ENCODE measurements around the gene HHIP. TPM values are rescaled to one million over a fixed set of nuclear protein-coding genes. Genes with fewer than 3 reads are reported as not detected.

Gene HHIP, protein sequence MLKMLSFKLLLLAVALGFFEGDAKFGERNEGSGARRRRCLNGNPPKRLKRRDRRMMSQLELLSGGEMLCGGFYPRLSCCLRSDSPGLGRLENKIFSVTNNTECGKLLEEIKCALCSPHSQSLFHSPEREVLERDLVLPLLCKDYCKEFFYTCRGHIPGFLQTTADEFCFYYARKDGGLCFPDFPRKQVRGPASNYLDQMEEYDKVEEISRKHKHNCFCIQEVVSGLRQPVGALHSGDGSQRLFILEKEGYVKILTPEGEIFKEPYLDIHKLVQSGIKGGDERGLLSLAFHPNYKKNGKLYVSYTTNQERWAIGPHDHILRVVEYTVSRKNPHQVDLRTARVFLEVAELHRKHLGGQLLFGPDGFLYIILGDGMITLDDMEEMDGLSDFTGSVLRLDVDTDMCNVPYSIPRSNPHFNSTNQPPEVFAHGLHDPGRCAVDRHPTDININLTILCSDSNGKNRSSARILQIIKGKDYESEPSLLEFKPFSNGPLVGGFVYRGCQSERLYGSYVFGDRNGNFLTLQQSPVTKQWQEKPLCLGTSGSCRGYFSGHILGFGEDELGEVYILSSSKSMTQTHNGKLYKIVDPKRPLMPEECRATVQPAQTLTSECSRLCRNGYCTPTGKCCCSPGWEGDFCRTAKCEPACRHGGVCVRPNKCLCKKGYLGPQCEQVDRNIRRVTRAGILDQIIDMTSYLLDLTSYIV
- total RNA-seq (2014; rRNA removed; shearing (Covaris generic); ENCODE audit: low replicate concordance) = not detected in 2 replicates

DNA sequence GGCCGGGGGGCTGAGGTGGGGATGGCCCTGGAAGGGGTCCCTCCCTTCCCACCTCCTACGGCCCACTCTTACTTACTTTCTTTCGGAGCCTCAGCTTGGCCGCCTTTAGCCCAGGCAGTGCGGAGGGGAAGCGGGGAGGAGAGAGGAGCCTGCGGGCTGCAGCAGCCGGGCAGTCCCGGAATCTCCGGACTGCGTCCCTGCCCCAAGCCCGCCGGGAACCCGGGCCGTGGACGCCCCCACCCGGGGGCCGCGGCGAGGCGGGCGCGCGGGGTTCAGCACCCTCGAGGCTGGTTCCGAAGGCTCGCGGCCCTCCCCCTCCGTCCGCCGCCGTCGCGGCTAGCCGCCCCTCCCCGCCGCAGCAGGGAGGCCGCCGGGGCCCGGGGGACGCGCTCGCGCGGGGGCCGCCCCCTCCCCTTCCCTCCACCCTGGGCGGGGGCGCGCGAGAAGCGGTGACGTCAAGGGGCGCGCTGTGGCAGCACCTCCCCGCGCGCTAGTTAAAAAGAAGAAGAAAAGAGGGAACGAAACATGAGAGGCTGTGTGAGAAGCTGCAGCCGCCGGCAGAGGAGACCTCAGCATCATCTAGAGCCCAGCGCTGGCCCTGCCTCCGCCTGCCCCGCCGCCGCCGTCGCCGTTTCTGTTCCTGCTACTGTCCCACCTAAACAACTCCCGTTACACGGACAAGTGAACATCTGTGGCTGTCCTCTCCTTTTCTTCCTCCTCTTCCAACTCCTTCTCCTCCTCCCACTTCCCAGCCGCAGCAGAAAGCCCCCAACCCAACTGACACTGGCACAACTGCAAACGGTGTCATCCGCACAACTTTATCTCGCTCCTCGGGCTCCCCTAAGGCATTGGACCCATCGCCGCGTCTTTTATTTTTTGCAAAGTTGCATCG is at the start of gene HHIP:
Gene HHIP (plus strand): TSS at position 526 of the 892 bp plus-strand sequence. CDS start 520 bp downstream, outside the sequence.
- H3K27me3 ChIP-seq (ENCODE audit: low read length) = no peaks in the 10 kb centered on the region
- H3K4me2 ChIP-seq (ENCODE audit: low read depth, low read length, poor library complexity, severe bottlenecking) = no peak within 1 kb of the TSS

DNA sequence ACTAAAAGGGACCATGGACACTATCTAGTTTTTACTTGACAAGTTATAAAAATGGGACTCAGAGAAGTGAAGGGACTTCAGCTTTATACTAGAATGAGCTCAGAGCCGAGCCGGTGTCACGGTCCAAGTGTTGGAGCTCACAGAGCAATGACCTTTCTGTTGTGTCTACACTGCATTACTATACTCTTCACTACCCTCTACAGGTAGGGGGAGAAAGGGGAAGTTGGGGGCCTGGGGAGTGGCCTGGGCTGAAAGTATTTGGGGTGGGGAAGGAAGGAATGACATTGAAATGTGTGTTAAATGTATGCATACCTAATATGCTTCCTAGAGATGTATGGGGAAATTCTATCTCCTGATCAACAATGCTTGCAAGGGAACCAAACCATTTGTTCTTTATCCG is 48.8 kb upstream of the HHIP start:
- H3K36me3 ChIP-seq (ENCODE audit: insufficient read depth, low read length) = no peaks in the 10 kb centered on the region
- DNase-seq = no peak
- H3K27ac ChIP-seq (ENCODE audit: low read length) = no peak overlapping the region
- no peaks in the 10 kb centered on the region for H3K4me1 ChIP-seq (ENCODE audit: low read length)
- H3K9me2 ChIP-seq (replicated peaks; ENCODE audit: insufficient read depth, low read length) = no peaks in the 10 kb centered on the region; the same call in 1 of the 2 replicates
- H3K79me2 ChIP-seq (ENCODE audit: low read length) = no peaks in the 10 kb centered on the region
- H2AFZ ChIP-seq (ENCODE audit: low read length) = no peak overlapping the region
- H3K9me3 ChIP-seq (ENCODE audit: low read length) = no peaks in the 10 kb centered on the region
- H3K4me2 ChIP-seq (ENCODE audit: low read depth, low read length, poor library complexity, severe bottlenecking) = no peak overlapping the region
- H3K4me3 ChIP-seq (ENCODE audit: low read length) = no peak overlapping the region
- no peaks in the 10 kb centered on the region; the same call in 1 of the 2 replicates for H3K27me3 ChIP-seq (ENCODE audit: low read length)
- H4K20me1 ChIP-seq (ENCODE audit: insufficient read depth, low read depth, low read length) = no peaks in the 10 kb centered on the region
- H3K9ac ChIP-seq (ENCODE audit: low read length) = no peak overlapping the region

More for the DNA sequence above, at the start of gene HHIP:
- no peak within 1 kb of the TSS for H3K27ac ChIP-seq (ENCODE audit: low read length)
- no peaks in the 10 kb centered on the region for H3K4me1 ChIP-seq (ENCODE audit: low read length)
- H3K36me3 ChIP-seq (ENCODE audit: insufficient read depth, low read length) = no peaks in the 10 kb centered on the region
- H3K9me2 ChIP-seq (replicated peaks; ENCODE audit: insufficient read depth, low read length) = no peaks in the 10 kb centered on the region
- H4K20me1 ChIP-seq (ENCODE audit: insufficient read depth, low read depth, low read length) = no peaks in the 10 kb centered on the region
- H3K9ac ChIP-seq (ENCODE audit: low read length) = no peak within 1 kb of the TSS
- H3K79me2 ChIP-seq (ENCODE audit: low read length) = no peaks in the 10 kb centered on the region
- no peak within 1 kb of the TSS for H3K4me3 ChIP-seq (ENCODE audit: low read length)
- DNase-seq = no peak
- H2AFZ ChIP-seq (ENCODE audit: low read length) = no peak within 1 kb of the TSS
- no peaks in the 10 kb centered on the region for H3K9me3 ChIP-seq (ENCODE audit: low read length)

DNA sequence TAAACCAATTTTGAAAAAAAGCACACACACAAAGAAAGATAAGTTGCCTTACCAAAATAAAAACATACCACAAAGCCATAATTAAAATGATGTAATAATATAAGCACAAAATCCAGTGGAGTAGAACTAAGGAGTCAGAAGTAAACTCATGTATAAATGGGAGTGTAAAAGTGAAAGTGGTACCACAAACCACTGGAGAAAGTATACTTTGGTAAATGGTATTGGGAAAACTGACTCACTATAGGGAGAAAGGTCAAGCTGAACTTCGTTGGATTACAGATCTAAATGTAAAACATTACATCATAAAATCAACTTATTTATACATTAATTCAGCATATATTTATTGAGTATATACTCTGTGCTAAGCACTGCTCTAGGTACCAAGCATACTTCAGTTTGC is 46.3 kb upstream of the HHIP start:
- no peak overlapping the region for H3K27ac ChIP-seq (ENCODE audit: low read length)
- H4K20me1 ChIP-seq (ENCODE audit: insufficient read depth, low read depth, low read length) = no peaks in the 10 kb centered on the region
- no peak overlapping the region for H3K4me2 ChIP-seq (ENCODE audit: low read depth, low read length, poor library complexity, severe bottlenecking)
- H3K27me3 ChIP-seq (ENCODE audit: low read length) = no peaks in the 10 kb centered on the region; the same call in 1 of the 2 replicates
- H3K9me2 ChIP-seq (replicated peaks; ENCODE audit: insufficient read depth, low read length) = no peaks in the 10 kb centered on the region; the same call in 1 of the 2 replicates
- no peak for DNase-seq
- H3K4me1 ChIP-seq (ENCODE audit: low read length) = no peaks in the 10 kb centered on the region
- H3K36me3 ChIP-seq (ENCODE audit: insufficient read depth, low read length) = no peaks in the 10 kb centered on the region
- no peaks in the 10 kb centered on the region for H3K9me3 ChIP-seq (ENCODE audit: low read length)
- no peak overlapping the region for H2AFZ ChIP-seq (ENCODE audit: low read length)
- no peaks in the 10 kb centered on the region for H3K79me2 ChIP-seq (ENCODE audit: low read length)
- no peak overlapping the region for H3K9ac ChIP-seq (ENCODE audit: low read length)
- H3K4me3 ChIP-seq (ENCODE audit: low read length) = no peak overlapping the region

DNA sequence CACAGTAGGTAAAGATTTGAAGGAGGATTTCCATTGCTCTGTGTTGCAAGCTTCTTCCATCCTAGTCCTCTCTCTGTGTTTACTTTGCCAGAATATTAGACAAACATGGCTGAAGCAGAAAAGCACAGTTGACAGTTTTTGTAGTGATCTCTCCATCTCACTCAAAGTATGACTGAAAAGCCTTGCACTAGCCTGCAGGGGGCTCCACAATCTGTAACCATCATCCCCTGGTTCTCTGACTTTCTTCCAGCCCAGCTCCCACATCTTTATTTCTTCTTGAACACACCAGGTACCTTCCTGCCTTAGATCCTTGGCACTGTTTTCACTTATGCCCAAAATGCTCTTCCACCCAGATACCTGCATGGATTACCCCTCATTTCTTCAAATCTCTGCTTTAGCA is 34.1 kb upstream of the HHIP start:
- Histone ChIP-seq H2AFZ (ENCODE audit: low read length) (no peak overlapping the region), H3K9me2 (replicated peaks; ENCODE audit: insufficient read depth, low read length) (no peaks in the 10 kb centered on the region), H3K27me3 (ENCODE audit: low read length) (peaks cover 4% of the 10 kb centered on the region; the same call in 1 of the 2 replicates), H4K20me1 (ENCODE audit: insufficient read depth, low read depth, low read length) (no peaks in the 10 kb centered on the region), H3K36me3 (ENCODE audit: insufficient read depth, low read length) (no peaks in the 10 kb centered on the region), H3K79me2 (ENCODE audit: low read length) (no peaks in the 10 kb centered on the region), H3K4me3 (ENCODE audit: low read length) (no peak overlapping the region), H3K9ac (ENCODE audit: low read length) (no peak overlapping the region), H3K27ac (ENCODE audit: low read length) (no peak overlapping the region), H3K4me2 (ENCODE audit: low read depth, low read length, poor library complexity, severe bottlenecking) (no peak overlapping the region), H3K9me3 (ENCODE audit: low read length) (no peaks in the 10 kb centered on the region), H3K4me1 (ENCODE audit: low read length) (no peaks in the 10 kb centered on the region)
- peak; percentile 73 for DNase-seq

DNA sequence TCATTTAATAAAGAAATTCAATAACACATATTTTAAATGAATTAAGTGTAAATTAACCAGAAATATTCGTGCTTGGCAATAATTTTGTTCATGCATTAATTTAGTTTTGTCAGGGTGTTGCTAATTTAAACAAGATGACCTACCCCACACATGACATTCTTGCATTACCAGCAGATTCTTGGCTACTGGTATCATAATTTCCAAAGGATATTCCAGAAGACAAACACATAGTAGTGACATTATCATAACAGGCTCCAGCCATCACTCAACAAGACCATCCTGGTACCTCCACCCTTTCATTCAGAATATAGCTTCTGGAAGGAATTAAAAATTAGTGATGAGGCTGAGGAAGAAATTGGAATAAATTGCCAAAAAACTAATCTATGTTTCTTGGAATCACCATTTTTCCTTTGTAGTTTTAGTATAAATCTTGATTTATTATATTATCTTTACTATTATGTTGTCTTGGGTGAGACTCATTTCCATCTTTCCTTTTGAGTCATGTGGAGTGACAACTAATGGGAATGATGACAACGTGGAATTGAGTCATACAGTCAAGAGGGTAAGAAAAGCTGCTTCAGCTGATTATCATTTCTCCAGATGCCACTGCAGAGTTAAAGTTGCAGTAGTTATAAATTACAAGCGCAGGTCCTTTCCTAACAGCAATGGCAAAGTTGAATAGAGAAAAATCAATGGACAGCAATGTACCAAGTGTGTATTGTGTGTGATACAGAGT is 30.9 kb upstream of the HHIP start:
- no peaks in the 10 kb centered on the region for H3K9me3 ChIP-seq (ENCODE audit: low read length)
- H3K4me3 ChIP-seq (ENCODE audit: low read length) = no peak overlapping the region
- H3K36me3 ChIP-seq (ENCODE audit: insufficient read depth, low read length) = no peaks in the 10 kb centered on the region
- no peak overlapping the region for H3K27ac ChIP-seq (ENCODE audit: low read length)
- no peak overlapping the region for H2AFZ ChIP-seq (ENCODE audit: low read length)
- H3K27me3 ChIP-seq (ENCODE audit: low read length) = no peaks in the 10 kb centered on the region; the same call in 1 of the 2 replicates
- no peaks in the 10 kb centered on the region for H4K20me1 ChIP-seq (ENCODE audit: insufficient read depth, low read depth, low read length)
- H3K4me1 ChIP-seq (ENCODE audit: low read length) = no peaks in the 10 kb centered on the region
- H3K9me2 ChIP-seq (replicated peaks; ENCODE audit: insufficient read depth, low read length) = no peaks in the 10 kb centered on the region
- DNase-seq = no peak
- no peaks in the 10 kb centered on the region for H3K79me2 ChIP-seq (ENCODE audit: low read length)
- no peak overlapping the region for H3K4me2 ChIP-seq (ENCODE audit: low read depth, low read length, poor library complexity, severe bottlenecking)
- H3K9ac ChIP-seq (ENCODE audit: low read length) = no peak overlapping the region

DNA sequence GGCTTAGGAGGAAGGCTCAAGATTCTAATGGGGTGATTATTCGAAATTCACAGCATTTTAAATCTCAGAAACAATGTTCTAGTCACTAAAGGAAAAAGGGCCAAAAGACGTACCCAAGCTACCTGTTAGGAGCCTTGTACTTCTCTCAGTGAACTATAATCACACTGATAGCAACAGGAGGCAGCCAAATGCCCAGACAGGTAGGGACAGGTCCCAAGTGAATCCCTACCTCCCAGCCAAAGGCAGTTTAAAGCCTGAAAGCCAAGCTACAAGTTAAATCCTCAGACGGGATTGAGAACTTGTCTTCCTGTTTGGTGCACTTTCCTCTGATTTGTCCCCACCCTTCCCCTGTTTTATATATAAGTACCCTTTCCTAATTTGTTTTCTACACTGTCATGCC is 24.3 kb upstream of the HHIP start:
- H3K27ac ChIP-seq (ENCODE audit: low read length) = no peak overlapping the region
- H3K4me3 ChIP-seq (ENCODE audit: low read length) = no peak overlapping the region
- H3K9me3 ChIP-seq (ENCODE audit: low read length) = no peaks in the 10 kb centered on the region
- H2AFZ ChIP-seq (ENCODE audit: low read length) = no peak overlapping the region
- no peaks in the 10 kb centered on the region for H3K9me2 ChIP-seq (replicated peaks; ENCODE audit: insufficient read depth, low read length)
- H3K79me2 ChIP-seq (ENCODE audit: low read length) = no peaks in the 10 kb centered on the region
- no peaks in the 10 kb centered on the region for H3K36me3 ChIP-seq (ENCODE audit: insufficient read depth, low read length)
- H4K20me1 ChIP-seq (ENCODE audit: insufficient read depth, low read depth, low read length) = no peaks in the 10 kb centered on the region
- DNase-seq = no peak
- no peak overlapping the region for H3K9ac ChIP-seq (ENCODE audit: low read length)
- no peak overlapping the region for H3K4me2 ChIP-seq (ENCODE audit: low read depth, low read length, poor library complexity, severe bottlenecking)
- H3K27me3 ChIP-seq (ENCODE audit: low read length) = no peaks in the 10 kb centered on the region
- no peaks in the 10 kb centered on the region for H3K4me1 ChIP-seq (ENCODE audit: low read length)

DNA sequence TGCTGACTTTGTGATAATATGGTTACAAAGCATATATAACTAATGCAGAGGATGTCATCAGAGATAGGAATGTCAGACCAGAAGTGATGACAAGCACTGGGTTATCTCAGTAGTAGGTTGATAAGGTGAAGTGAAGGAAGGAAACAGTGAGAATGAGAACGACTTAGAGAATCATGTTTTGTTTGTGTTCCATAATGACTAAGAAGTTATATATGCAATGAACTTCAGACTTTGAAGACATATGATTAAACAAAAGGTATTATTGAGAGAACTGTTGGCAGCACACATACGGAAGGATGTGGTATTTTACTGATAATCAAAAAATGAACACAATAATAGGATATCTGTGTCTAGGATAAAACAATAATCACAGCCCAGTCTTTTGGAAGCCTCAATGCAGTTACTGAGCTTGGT is 18.3 kb upstream of the HHIP start:
- Histone ChIP-seq H3K4me3 (ENCODE audit: low read length) (no peak overlapping the region), H3K27ac (ENCODE audit: low read length) (no peak overlapping the region), H3K27me3 (ENCODE audit: low read length) (no peaks in the 10 kb centered on the region), H4K20me1 (ENCODE audit: insufficient read depth, low read depth, low read length) (no peaks in the 10 kb centered on the region), H3K4me2 (ENCODE audit: low read depth, low read length, poor library complexity, severe bottlenecking) (no peak overlapping the region), H3K9me3 (ENCODE audit: low read length) (no peaks in the 10 kb centered on the region), H3K9ac (ENCODE audit: low read length) (no peak overlapping the region), H3K79me2 (ENCODE audit: low read length) (no peaks in the 10 kb centered on the region), H3K36me3 (ENCODE audit: insufficient read depth, low read length) (no peaks in the 10 kb centered on the region), H3K9me2 (replicated peaks; ENCODE audit: insufficient read depth, low read length) (no peaks in the 10 kb centered on the region), H3K4me1 (ENCODE audit: low read length) (no peaks in the 10 kb centered on the region), H2AFZ (ENCODE audit: low read length) (no peak overlapping the region)
- DNase-seq = no peak

Data from Karpas-422 (cell line).